Muscle layer of duodenum (tissue), 2 donors: ENCODE results near the gene SYCE1L.
"Not testable (repeated sequence)": the region's sequence is repeated elsewhere in the genome, so short reads cannot be mapped to it uniquely, and the experiment has no call there.

Experiments
- H3K27ac ChIP-seq: one replicate; pipeline ENCODE4 v1.7.0; 2013; ENCODE audit warnings: mild to moderate bottlenecking, low read length
- H3K27me3 ChIP-seq: one replicate; pipeline ENCODE4 v1.7.0; 2013; ENCODE audit warnings: low read depth, mild to moderate bottlenecking, control low read depth, low read length
- H3K36me3 ChIP-seq, 2 donors: one replicate each; pipeline ENCODE4 v1.7.0; 2013; ENCODE audit warnings: low read length in 2 of 2, control low read depth in 1 of 2, mild to moderate bottlenecking in 1 of 2; ENCODE audit not compliant: insufficient read depth in 2 of 2, control insufficient read depth in 1 of 2
- H3K4me1 ChIP-seq, 2 donors: one replicate each; pipeline ENCODE4 v1.7.0; 2013; ENCODE audit warnings: low read length in 2 of 2, mild to moderate bottlenecking in 2 of 2, control low read depth in 1 of 2, moderate library complexity in 1 of 2; ENCODE audit not compliant: insufficient read depth in 2 of 2, control insufficient read depth in 1 of 2
- H3K4me3 ChIP-seq, 2 donors: one replicate each; pipeline ENCODE4 v1.7.0; 2013; ENCODE audit warnings: low read length in 2 of 2, low read depth in 1 of 2, mild to moderate bottlenecking in 1 of 2
- H3K9me3 ChIP-seq, 2 donors: one replicate each; pipeline ENCODE4 v1.7.0; 2013; ENCODE audit warnings: low read length in 2 of 2, control low read depth in 1 of 2, mild to moderate bottlenecking in 1 of 2; ENCODE audit not compliant: control insufficient read depth in 1 of 2
- donor health status: healthy.

Gene SYCE1L

GRCh38 chr16:77183137-77183536, 16.1 kb upstream of the SYCE1L start:
- H3K4me3 ChIP-seq, result no peak overlapping the region
- H3K27me3 ChIP-seq, result no peaks in the 10 kb centered on the region
- no peaks in the 10 kb centered on the region for H3K36me3 ChIP-seq
- H3K9me3 ChIP-seq, result no peaks in the 10 kb centered on the region
- H3K4me1 ChIP-seq, result no peaks in the 10 kb centered on the region
- no peak overlapping the region for H3K27ac ChIP-seq

GRCh38 chr16:77186298-77186697, 12.9 kb upstream of the SYCE1L start:
- H3K4me1 ChIP-seq, H3K36me3 ChIP-seq, H3K27me3 ChIP-seq, H3K27ac ChIP-seq, H3K4me3 ChIP-seq, H3K9me3 ChIP-seq: not testable (repeated sequence)

GRCh38 chr16:77190190-77190477, 9.1 kb upstream of the SYCE1L start:
- Histone ChIP-seq H3K9me3 (no peaks in the 10 kb centered on the region), H3K36me3 (peaks cover 4 to 21% of the 10 kb centered on the region in 2 donors), H3K27me3 (no peaks in the 10 kb centered on the region)

GRCh38 chr16:77190478-77191258, 8.5 kb upstream of the SYCE1L start, which contains the start of gene MON1B:
Gene MON1B (plus strand): TSS chr16:77191190. CDS start chr16:77191486, 296 bp downstream.
- Histone ChIP-seq H3K4me1 (peaks cover 11 to 19% of the 10 kb centered on the region in 2 donors), H3K27ac (peak within 1 kb of the TSS; percentile 99), H3K27me3 (no peaks in the 10 kb centered on the region), H3K9me3 (no peaks in the 10 kb centered on the region), H3K36me3 (peaks cover 9 to 27% of the 10 kb centered on the region in 2 donors), H3K4me3 (peak within 1 kb of the TSS; percentile 79 to 98)

More at GRCh38 chr16:77190190-77190477, 9.1 kb upstream of the SYCE1L start:
- Histone ChIP-seq H3K27ac (peak overlapping the region; percentile 99), H3K4me1 (peaks cover 11 to 19% of the 10 kb centered on the region in 2 donors), H3K4me3 (peak overlapping the region; percentile 79 to 98)

- Histone ChIP-seq H3K27me3 (no peaks in the 10 kb centered on the region), H3K4me1 (peaks cover 11 to 19% of the 10 kb centered on the region in 2 donors), H3K36me3 (peaks cover 13 to 31% of the 10 kb centered on the region in 2 donors)
Measured at GRCh38 chr16:77191259-77191969, 7.8 kb upstream of the SYCE1L start.

GRCh38 chr16:77193377-77193776, 5.8 kb upstream of the SYCE1L start:
- Histone ChIP-seq H3K9me3 (no peaks in the 10 kb centered on the region), H3K27me3 (no peaks in the 10 kb centered on the region), H3K27ac (no peak overlapping the region), H3K4me3 (no peak overlapping the region), H3K36me3 (peaks cover 27 to 51% of the 10 kb centered on the region in 2 donors), H3K4me1 (peaks cover 11 to 19% of the 10 kb centered on the region in 2 donors)

More at GRCh38 chr16:77191259-77191969, 7.8 kb upstream of the SYCE1L start:
- H3K4me3 ChIP-seq, result peak overlapping the region; percentile 79 to 98
- no peaks in the 10 kb centered on the region for H3K9me3 ChIP-seq
- peak overlapping the region; percentile 99 for H3K27ac ChIP-seq

GRCh38 chr16:77194295-77195231, 4.6 kb upstream of the SYCE1L start:
- H3K4me3 ChIP-seq, result no peak overlapping the region
- no peaks in the 10 kb centered on the region for H3K27me3 ChIP-seq
- peaks cover 11 to 19% of the 10 kb centered on the region in 2 donors for H3K4me1 ChIP-seq
- H3K27ac ChIP-seq, result no peak overlapping the region
- H3K36me3 ChIP-seq, result peaks cover 34 to 61% of the 10 kb centered on the region in 2 donors
- no peaks in the 10 kb centered on the region for H3K9me3 ChIP-seq

GRCh38 chr16:77195411-77195810, 3.8 kb upstream of the SYCE1L start:
- no peak overlapping the region for H3K4me3 ChIP-seq
- peaks cover 34 to 61% of the 10 kb centered on the region in 2 donors for H3K36me3 ChIP-seq

GRCh38 chr16:77197747-77198146, 1.5 kb upstream of the SYCE1L start:
- H3K36me3 ChIP-seq, result peaks cover 34 to 61% of the 10 kb centered on the region in 2 donors
- H3K4me3 ChIP-seq, result no peak overlapping the region
- no peak overlapping the region for H3K27ac ChIP-seq
- H3K4me1 ChIP-seq, result peaks cover 0 to 9% of the 10 kb centered on the region in 2 donors
- no peaks in the 10 kb centered on the region for H3K27me3 ChIP-seq
- no peaks in the 10 kb centered on the region for H3K9me3 ChIP-seq

More at GRCh38 chr16:77195411-77195810, 3.8 kb upstream of the SYCE1L start:
- Histone ChIP-seq H3K4me1 (peaks cover 11 to 19% of the 10 kb centered on the region in 2 donors), H3K27ac (no peak overlapping the region), H3K27me3 (no peaks in the 10 kb centered on the region), H3K9me3 (no peaks in the 10 kb centered on the region)

- Histone ChIP-seq H3K27me3 (no peaks in the 10 kb centered on the region), H3K36me3 (no peaks in the 10 kb centered on the region), H3K9me3 (no peaks in the 10 kb centered on the region), H3K27ac (no peak overlapping the region), H3K4me3 (no peak overlapping the region), H3K4me1 (peaks cover 0 to 2% of the 10 kb centered on the region in 2 donors)
Measured at GRCh38 chr16:77206533-77206932, 7.3 kb downstream of the SYCE1L start.

GRCh38 chr16:77207030-77207429, 7.8 kb downstream of the SYCE1L start:
- no peaks in the 10 kb centered on the region for H3K9me3 ChIP-seq

More at GRCh38 chr16:77207030-77207429, 7.8 kb downstream of the SYCE1L start:
- no peak overlapping the region for H3K4me3 ChIP-seq
- H3K27me3 ChIP-seq, result no peaks in the 10 kb centered on the region
- H3K27ac ChIP-seq, result no peak overlapping the region
- H3K36me3 ChIP-seq, result no peaks in the 10 kb centered on the region
- H3K4me1 ChIP-seq, result peaks cover 0 to 4% of the 10 kb centered on the region in 2 donors
